SK-N-MC (cell line): Measurements from ENCODE around the gene CAMTA1.

Source experiments
- EZH2 ChIP-seq: fragments of 200-600 bp; sonication (generic); IDR thresholded peaks from one replicate; pipeline ENCODE4 v1.6.1; 2017; ENCODE audit warnings: antibody characterized with exemption
- POLR2AphosphoS5 ChIP-seq: IDR thresholded peaks from 2 replicates; pipeline ENCODE4 v1.6.1; 2012; ENCODE audit warnings: mild to moderate bottlenecking, low read depth, low read length, borderline replicate concordance

DNA sequence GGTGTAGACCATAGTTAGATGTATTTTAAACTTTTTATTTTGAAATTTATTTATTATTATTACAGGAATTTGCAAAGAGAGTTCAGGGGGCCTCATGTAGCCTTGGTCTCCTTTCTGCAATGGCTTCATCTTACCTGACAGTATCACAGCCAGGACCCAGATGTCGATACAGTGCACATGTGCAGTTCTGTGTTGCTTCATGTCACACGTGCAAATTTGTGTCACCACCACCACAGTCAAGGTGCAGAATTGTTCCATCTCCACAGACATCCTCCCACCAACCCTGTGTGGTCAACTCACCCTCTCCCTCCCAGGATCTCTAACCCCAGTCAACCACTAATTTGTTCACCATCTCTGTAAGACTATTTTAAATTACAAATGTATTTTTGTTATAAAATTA is 184.5 kb downstream of the CAMTA1 start:
- TF ChIP-seq POLR2AphosphoS5, result no peak
- TF ChIP-seq EZH2, result no peak
